Measurements from ENCODE around the gene KCNIP1.
"Not testable (repeated sequence)": the region's sequence is repeated elsewhere in the genome, so short reads cannot be mapped to it uniquely, and the experiment has no call there.

The KCNIP1 gene

GRCh38 chr5:170758481-170758880, 254.7 kb downstream of the KCNIP1 start:
- H3K4me3 ChIP-seq: no peak overlapping the region

GRCh38 chr5:170760113-170760512, 256.3 kb downstream of the KCNIP1 start:
- H3K4me1 ChIP-seq: no peaks in the 10 kb centered on the region
- no peak for TF ChIP-seq Cebpa-rat (IDR thresholded peaks at IDR 0.05)
- H4K20me1 ChIP-seq: no peaks in the 10 kb centered on the region
- no peaks in the 10 kb centered on the region for H3K9me3 ChIP-seq
- H3K4me3 ChIP-seq: no peak overlapping the region
- H3K4me2 ChIP-seq: no peak overlapping the region
- no peaks in the 10 kb centered on the region for H3K36me3 ChIP-seq
- H3K27ac ChIP-seq: no peak overlapping the region
- no peak overlapping the region for H3K9ac ChIP-seq
- no peaks in the 10 kb centered on the region for H3K27me3 ChIP-seq

More at GRCh38 chr5:170758481-170758880, 254.7 kb downstream of the KCNIP1 start:
- Histone ChIP-seq H3K4me2 (no peak overlapping the region), H3K9me3 (no peaks in the 10 kb centered on the region), H3K27me3 (no peaks in the 10 kb centered on the region), H3K9ac (no peak overlapping the region), H4K20me1 (no peaks in the 10 kb centered on the region), H3K4me1 (no peaks in the 10 kb centered on the region), H3K27ac (no peak overlapping the region), H3K36me3 (no peaks in the 10 kb centered on the region)
- TF ChIP-seq Cebpa-rat (IDR thresholded peaks at IDR 0.05): no peak

DNA sequence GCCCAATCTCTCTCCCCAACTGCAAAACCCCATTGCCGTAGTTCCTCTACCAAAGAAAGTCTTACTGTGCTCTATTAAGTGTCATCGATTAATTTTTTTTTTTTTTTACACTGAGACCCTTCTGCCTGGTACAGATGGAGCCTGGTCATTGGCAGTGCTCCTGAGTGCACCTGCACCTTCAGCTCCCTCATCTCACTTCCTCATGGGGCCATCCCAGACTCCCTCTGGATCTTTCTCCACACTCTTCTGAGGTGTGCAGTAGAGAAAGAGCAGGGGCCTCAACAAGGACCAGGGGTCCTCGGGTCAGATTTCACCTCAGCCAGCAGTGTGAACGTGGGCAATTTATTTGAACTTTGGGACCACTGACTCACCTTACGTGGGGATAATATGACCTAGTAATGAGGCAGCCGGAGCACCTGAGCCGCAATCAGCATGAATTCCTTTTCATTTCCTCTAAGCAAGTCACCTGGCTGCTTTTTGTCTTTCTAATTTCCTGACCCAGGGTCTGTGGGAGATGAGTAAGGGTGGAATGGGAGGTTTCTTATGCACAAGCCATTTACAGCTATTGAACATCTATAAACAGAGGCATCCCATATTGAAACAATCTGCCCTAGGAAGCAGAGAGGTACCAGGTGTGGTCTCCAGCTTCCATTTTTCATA, 257.4 kb downstream of the KCNIP1 start:
- no peak overlapping the region for H3K9ac ChIP-seq
- no peak overlapping the region for H3K4me3 ChIP-seq
- no peak overlapping the region for H3K4me2 ChIP-seq
- no peak for TF ChIP-seq Cebpa-rat (IDR thresholded peaks at IDR 0.05)
- no peaks in the 10 kb centered on the region for H4K20me1 ChIP-seq
- H3K27me3 ChIP-seq: no peaks in the 10 kb centered on the region
- H3K27ac ChIP-seq: no peak overlapping the region
- H3K36me3 ChIP-seq: no peaks in the 10 kb centered on the region
- no peaks in the 10 kb centered on the region for H3K9me3 ChIP-seq
- no peaks in the 10 kb centered on the region for H3K4me1 ChIP-seq

GRCh38 chr5:170761708-170762066, 257.9 kb downstream of the KCNIP1 start:
- Histone ChIP-seq H4K20me1 (no peaks in the 10 kb centered on the region), H3K36me3 (no peaks in the 10 kb centered on the region), H3K4me1 (no peaks in the 10 kb centered on the region), H3K4me2 (no peak overlapping the region), H3K9ac (no peak overlapping the region), H3K27me3 (no peaks in the 10 kb centered on the region), H3K27ac (no peak overlapping the region), H3K9me3 (no peaks in the 10 kb centered on the region), H3K4me3 (no peak overlapping the region)
- TF ChIP-seq Cebpa-rat (IDR thresholded peaks at IDR 0.05): no peak

DNA sequence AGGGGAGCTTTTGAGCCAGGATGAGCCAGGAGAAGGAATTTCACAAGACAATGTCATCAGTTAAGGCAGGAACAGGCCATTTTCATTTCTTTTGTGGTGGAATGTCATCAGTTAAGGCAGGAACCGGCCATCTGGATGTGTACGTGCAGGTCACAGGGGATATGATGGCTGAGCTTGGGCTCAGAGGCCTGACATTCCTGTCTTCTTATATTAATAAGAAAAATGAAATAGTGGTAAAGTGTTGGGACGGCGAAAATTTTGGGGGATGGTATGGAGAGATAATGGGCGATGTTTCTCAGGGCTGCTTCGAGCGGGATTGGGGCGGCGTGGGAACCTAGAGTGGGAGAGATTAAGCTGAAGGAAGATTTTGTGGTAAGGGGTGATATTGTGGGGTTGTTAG, 258.5 kb downstream of the KCNIP1 start:
- not testable (repeated sequence) for H3K9ac ChIP-seq, H3K4me1 ChIP-seq, H4K20me1 ChIP-seq, H3K9me3 ChIP-seq, H3K4me2 ChIP-seq, H3K27ac ChIP-seq, H3K36me3 ChIP-seq, H3K4me3 ChIP-seq, H3K27me3 ChIP-seq

GRCh38 chr5:170765868-170766267, 262.0 kb downstream of the KCNIP1 start:
- H3K4me3 ChIP-seq, H3K4me1 ChIP-seq, H3K9ac ChIP-seq, H3K36me3 ChIP-seq, H3K4me2 ChIP-seq, H3K9me3 ChIP-seq, H3K27me3 ChIP-seq, H4K20me1 ChIP-seq, H3K27ac ChIP-seq: not testable (repeated sequence)

GRCh38 chr5:170769246-170769645, 265.4 kb downstream of the KCNIP1 start:
- TF ChIP-seq Cebpa-rat (IDR thresholded peaks at IDR 0.05): no peak
- Histone ChIP-seq H3K27ac (no peak overlapping the region), H3K36me3 (no peaks in the 10 kb centered on the region), H3K4me1 (no peaks in the 10 kb centered on the region), H3K4me3 (no peak overlapping the region), H3K9ac (no peak overlapping the region), H3K9me3 (no peaks in the 10 kb centered on the region), H3K27me3 (no peaks in the 10 kb centered on the region), H3K4me2 (no peak overlapping the region), H4K20me1 (no peaks in the 10 kb centered on the region)

GRCh38 chr5:170769898-170770416, 266.1 kb downstream of the KCNIP1 start:
- Histone ChIP-seq H3K4me2 (no peak overlapping the region), H3K27ac (no peak overlapping the region), H4K20me1 (no peaks in the 10 kb centered on the region), H3K4me3 (no peak overlapping the region), H3K9ac (no peak overlapping the region), H3K27me3 (no peaks in the 10 kb centered on the region), H3K4me1 (no peaks in the 10 kb centered on the region), H3K36me3 (no peaks in the 10 kb centered on the region), H3K9me3 (no peaks in the 10 kb centered on the region)
- TF ChIP-seq Cebpa-rat (IDR thresholded peaks at IDR 0.05): no peak

GRCh38 chr5:170771496-170771895, 267.7 kb downstream of the KCNIP1 start:
- Histone ChIP-seq H3K4me3 (no peak overlapping the region), H4K20me1 (no peaks in the 10 kb centered on the region), H3K4me2 (no peak overlapping the region)

GRCh38 chr5:170773024-170773985, 269.5 kb downstream of the KCNIP1 start:
- Histone ChIP-seq H3K4me2 (no peak overlapping the region), H3K27ac (no peak overlapping the region)

More at GRCh38 chr5:170771496-170771895, 267.7 kb downstream of the KCNIP1 start:
- H3K9ac ChIP-seq: no peak overlapping the region
- H3K27ac ChIP-seq: no peak overlapping the region
- no peaks in the 10 kb centered on the region for H3K4me1 ChIP-seq
- H3K9me3 ChIP-seq: no peaks in the 10 kb centered on the region
- no peak for TF ChIP-seq Cebpa-rat (IDR thresholded peaks at IDR 0.05)
- H3K27me3 ChIP-seq: no peaks in the 10 kb centered on the region
- H3K36me3 ChIP-seq: no peaks in the 10 kb centered on the region

More at GRCh38 chr5:170773024-170773985, 269.5 kb downstream of the KCNIP1 start:
- no peak for TF ChIP-seq Cebpa-rat (IDR thresholded peaks at IDR 0.05)
- H3K4me3 ChIP-seq: no peak overlapping the region
- no peaks in the 10 kb centered on the region for H4K20me1 ChIP-seq
- H3K9ac ChIP-seq: no peak overlapping the region
- no peaks in the 10 kb centered on the region for H3K9me3 ChIP-seq
- H3K4me1 ChIP-seq: no peaks in the 10 kb centered on the region
- no peaks in the 10 kb centered on the region for H3K27me3 ChIP-seq
- no peaks in the 10 kb centered on the region for H3K36me3 ChIP-seq
